H1 (cell line): ENCODE data around the gene TOB2. TPM values are rescaled to one million over a fixed set of nuclear protein-coding genes. Genes with fewer than 3 reads are reported as not detected.

ENCODE experiments used
- CTCF ChIA-PET: fragments of 300-600 bp; sonication (Branson Sonifier 250); formaldehyde crosslinking; loops from one replicate; lab custom pipeline; 2021; ENCODE audit not compliant: partially characterized antibody; lab: Charles Lee
- POLR2A ChIA-PET: fragments of 300-600 bp; sonication (Branson Sonifier 250); formaldehyde crosslinking; loops from one replicate; lab custom pipeline; 2021; ENCODE audit warnings: inconsistent platforms; ENCODE audit not compliant: partially characterized antibody; lab: Charles Lee
- DNase-seq, 2 experiments: peaks; one replicate each; pipeline versions ENCODE4 v3.0.0 to v3.0.0-alpha.2; 2010 to 2022; ENCODE audit warnings: low spot score in 2 of 2, low read depth in 1 of 2, mixed read lengths in 1 of 2
- FAIRE-seq: peaks from 2 replicates; lab custom pipeline; 2011; peaks lifted over from hg19 to GRCh38; lab: Jason Lieb, UNC
- H2AFZ ChIP-seq: 2 replicates; pipeline ENCODE4 v1.8.1; 2012; ENCODE audit warnings: low read length, inconsistent platforms
- H2AK5ac ChIP-seq: 2 replicates; pipeline ENCODE4 v1.6.1; 2013; ENCODE audit warnings: low read depth, low read length
- H2BK120ac ChIP-seq: replicated peaks from 2 replicates; pipeline ENCODE3; 2013; ENCODE audit warnings: low read depth, low read length, inconsistent platforms
- H2BK12ac ChIP-seq: 2 replicates; pipeline ENCODE4 v1.6.1; 2013; ENCODE audit warnings: low read depth, low read length
- H2BK15ac ChIP-seq: 2 replicates; pipeline ENCODE4 v1.6.1; 2013; ENCODE audit warnings: low read length
- H2BK20ac ChIP-seq: 2 replicates; pipeline ENCODE4 v1.6.1; 2013; ENCODE audit warnings: low read length
- H2BK5ac ChIP-seq: 2 replicates; pipeline ENCODE4 v1.6.1; 2013; ENCODE audit warnings: low read depth, low read length
- H3K14ac ChIP-seq: 2 replicates; pipeline ENCODE4 v1.6.1; 2013; ENCODE audit warnings: inconsistent platforms; ENCODE audit not compliant: insufficient read length
- H3K18ac ChIP-seq: 2 replicates; pipeline ENCODE4 v1.6.1; 2013; ENCODE audit warnings: low read length; ENCODE audit errors: extremely low read depth
- H3K23ac ChIP-seq: 2 replicates; pipeline ENCODE4 v1.6.1; 2013; ENCODE audit warnings: inconsistent platforms; ENCODE audit not compliant: insufficient read length
- H3K23me2 ChIP-seq: 2 replicates; pipeline ENCODE4 v1.6.1; 2013; ENCODE audit warnings: low read depth, low read length
- H3K27ac ChIP-seq: 2 replicates; pipeline ENCODE4 v1.6.1; 2011; ENCODE audit warnings: low read depth, low read length, inconsistent platforms
- H3K27me3 ChIP-seq, 4 experiments: replicated peaks in 1 of 4; 1 replicate in 1 of 4; 2 replicates in 3 of 4; pipeline versions ENCODE4 v1.6.1 to v1.8.1; 2011 to 2013; ENCODE audit warnings: low read length in 3 of 4, mild to moderate bottlenecking in 3 of 4, inconsistent platforms in 2 of 4, mixed read lengths in 2 of 4, moderate library complexity in 1 of 4; ENCODE audit not compliant: control insufficient read depth in 3 of 4, insufficient read depth in 3 of 4; ENCODE audit errors: extremely low read depth in 1 of 4
- H3K36me3 ChIP-seq, 4 experiments: 2 replicates each; pipeline versions ENCODE4 v1.6.1 to v1.8.1; 2011 to 2013; ENCODE audit warnings: mild to moderate bottlenecking in 4 of 4, low read length in 3 of 4, moderate library complexity in 2 of 4, control low read depth in 1 of 4, inconsistent platforms in 1 of 4; ENCODE audit not compliant: insufficient read depth in 4 of 4, control insufficient read depth in 2 of 4
- H3K4ac ChIP-seq: replicated peaks from 2 replicates; pipeline ENCODE3; 2013; ENCODE audit warnings: low read length, low read depth, mixed read lengths, inconsistent platforms; ENCODE audit not compliant: insufficient read length
- H3K4me1 ChIP-seq, 4 experiments: replicated peaks in 1 of 4; 1 replicate in 1 of 4; 2 replicates in 3 of 4; pipeline versions ENCODE4 v1.6.1 to v1.8.1; 2011 to 2013; ENCODE audit warnings: low read length in 3 of 4, inconsistent platforms in 2 of 4, mixed read lengths in 1 of 4; ENCODE audit not compliant: insufficient read depth in 4 of 4, control insufficient read depth in 3 of 4
- H3K4me2 ChIP-seq, 2 experiments: 2 replicates each; pipeline versions ENCODE4 v1.6.1 to v1.8.1; 2011 to 2013; ENCODE audit warnings: low read depth in 2 of 2, low read length in 2 of 2, control low read depth in 1 of 2, inconsistent platforms in 1 of 2, mild to moderate bottlenecking in 1 of 2; ENCODE audit not compliant: insufficient read depth in 1 of 2
- H3K4me3 ChIP-seq, 4 experiments: fragments of 200-600, 300-600 bp in 1 of 4; sonication (generic), shearing (Covaris generic), sonication (Bioruptor Twin) in 1 of 4; 2 replicates each; pipeline versions ENCODE4 v1.5.1 to v1.8.1; 2011 to 2016; ENCODE audit warnings: low read length in 4 of 4, low read depth in 3 of 4, control low read depth in 2 of 4, inconsistent platforms in 2 of 4, mild to moderate bottlenecking in 2 of 4, mixed read lengths in 1 of 4, moderate library complexity in 1 of 4; ENCODE audit not compliant: insufficient read depth in 2 of 4; ENCODE audit errors: extremely low read depth in 1 of 4
- H3K56ac ChIP-seq: replicated peaks from 2 replicates; pipeline ENCODE3; 2013; ENCODE audit warnings: low read depth, mild to moderate bottlenecking, mixed read lengths, low read length, inconsistent platforms; ENCODE audit not compliant: insufficient read length
- H3K79me1 ChIP-seq: 2 replicates; pipeline ENCODE4 v1.6.1; 2013; ENCODE audit warnings: low read depth, low read length, control low read depth
- H3K79me2 ChIP-seq, 2 experiments: 2 replicates each; pipeline versions ENCODE4 v1.6.1 to v1.8.1; 2012 to 2013; ENCODE audit warnings: low read length in 2 of 2, mild to moderate bottlenecking in 2 of 2, inconsistent platforms in 1 of 2; ENCODE audit not compliant: insufficient read depth in 2 of 2, control insufficient read depth in 1 of 2
- H3K9ac ChIP-seq, 4 experiments: replicated peaks in 1 of 4; 1 replicate in 1 of 4; 2 replicates in 3 of 4; pipeline versions ENCODE4 v1.6.1 to v1.8.1; 2011 to 2013; ENCODE audit warnings: low read depth in 3 of 4, low read length in 3 of 4, control low read depth in 2 of 4, mild to moderate bottlenecking in 2 of 4, moderate library complexity in 2 of 4, inconsistent platforms in 1 of 4; ENCODE audit errors: extremely low read depth in 1 of 4
- H3K9me3 ChIP-seq, 2 experiments: 2 replicates each; pipeline versions ENCODE4 v1.6.1 to v1.8.1; 2012 to 2013; ENCODE audit warnings: mild to moderate bottlenecking in 2 of 2, moderate library complexity in 2 of 2, control low read depth in 1 of 2, inconsistent platforms in 1 of 2, low read depth in 1 of 2, low read length in 1 of 2, mixed read lengths in 1 of 2; ENCODE audit not compliant: insufficient read depth in 2 of 2
- H4K20me1 ChIP-seq, 2 experiments: replicated peaks in 1 of 2; 2 replicates each; pipeline versions ENCODE3 to v1.8.1; 2011 to 2013; ENCODE audit warnings: inconsistent platforms in 2 of 2, low read length in 2 of 2, mild to moderate bottlenecking in 1 of 2; ENCODE audit not compliant: insufficient read depth in 2 of 2, control insufficient read depth in 1 of 2
- H4K5ac ChIP-seq: 2 replicates; pipeline ENCODE4 v1.6.1; 2013; ENCODE audit warnings: low read length, low read depth, mixed read lengths, inconsistent platforms; ENCODE audit not compliant: insufficient read length
- H4K8ac ChIP-seq: 2 replicates; pipeline ENCODE4 v1.8.0; 2013; ENCODE audit warnings: mild to moderate bottlenecking, moderate library complexity, low read length, inconsistent platforms; ENCODE audit not compliant: insufficient read depth; ENCODE audit errors: extremely low read depth
- H4K91ac ChIP-seq: replicated peaks from 2 replicates; pipeline ENCODE3; 2013; ENCODE audit warnings: low read length, mixed read lengths, inconsistent platforms; ENCODE audit not compliant: insufficient read length
- BACH1 ChIP-seq: IDR thresholded peaks from 2 replicates; pipeline ENCODE4 v1.6.1; 2012; ENCODE audit warnings: low read length, improper control_type of control experiment
- CEBPB ChIP-seq: IDR thresholded peaks from 2 replicates; pipeline ENCODE4 v1.6.1; 2012; ENCODE audit warnings: low read depth, low read length
- CTBP2 ChIP-seq: IDR thresholded peaks from 2 replicates; pipeline ENCODE4 v1.7.0; 2011; ENCODE audit warnings: borderline replicate concordance, mild to moderate bottlenecking, moderate library complexity, mixed read lengths, low read length; ENCODE audit not compliant: insufficient read depth, insufficient read length
- EGR1 ChIP-seq: IDR thresholded peaks from 2 replicates; pipeline ENCODE4 v1.6.1; 2011; ENCODE audit warnings: low read depth, low read length, borderline replicate concordance
- HDAC2 ChIP-seq, 2 experiments: fragments of 300-600 bp in 1 of 2; sonication (generic) in 1 of 2; IDR thresholded peaks; 2 replicates each; pipeline ENCODE4 v1.6.1; 2011 to 2012; ENCODE audit warnings: low read depth in 2 of 2, low read length in 2 of 2, mild to moderate bottlenecking in 2 of 2, moderate library complexity in 2 of 2, borderline replicate concordance in 1 of 2, inconsistent platforms in 1 of 2
- NANOG ChIP-seq: IDR thresholded peaks from 2 replicates; pipeline ENCODE4 v1.6.1; 2011; ENCODE audit warnings: low read length, low read depth, mild to moderate bottlenecking, inconsistent platforms; ENCODE audit not compliant: insufficient read depth, poor library complexity, severe bottlenecking
- SIRT6 ChIP-seq: IDR thresholded peaks from one replicate; pipeline ENCODE4 v1.7.1; 2012; ENCODE audit warnings: low read length, inconsistent platforms
- TEAD4 ChIP-seq: IDR thresholded peaks from 2 replicates; pipeline ENCODE4 v1.6.1; 2012; ENCODE audit warnings: low read depth, low read length, inconsistent platforms, mixed read lengths
- WGBS, 2 experiments: shearing (Covaris generic) in 1 of 2; methylation state at CpG; one replicate each; pipeline versions ENCODE4 v1.1.6 to v1.1.7; 2013 to 2015; ENCODE audit warnings: low lambda C conversion rate in 2 of 2, mixed read lengths in 2 of 2, inconsistent platforms in 1 of 2, low coverage in 1 of 2, missing lambda C conversion rate in 1 of 2; ENCODE audit not compliant: insufficient replicate concordance in 2 of 2, insufficient coverage in 1 of 2, insufficient read length in 1 of 2; ENCODE audit errors: extremely low coverage in 1 of 2, missing lambda C conversion rate in 1 of 2; 5-methylcytosine and 5-hydroxymethylcytosine counted together
- polyA plus RNA-seq, 7 experiments: library from polyadenylated mRNA; depleted of rRNA in 3 of 7; stranded (reverse) in 5 of 7; unstranded in 2 of 7; fragments of >200 nt in 5 of 7; fragments of 200-250 nt in 2 of 7; gene quantifications; 1 replicate in 5 of 7; 2 replicates in 1 of 7; 4 replicates in 1 of 7; pipeline versions ENCODE4 v1.2.1 to v1.2.3, GENCODE V29; 2011 to 2013; ENCODE audit warnings: missing spikeins in 2 of 7, mixed read lengths in 2 of 7
- total RNA-seq: library from RNA; stranded (reverse); fragmentation: NEBNext Ultra II Directional; extraction: Animal tissue kit (Norgen Biotek cat#: 25700); gene quantifications from 2 replicates; pipeline ENCODE4 v1.2.1, GENCODE V29; 2021
- TF ChIP-seq, protein P1 (sequence below): IDR thresholded peaks from 2 replicates; pipeline ENCODE4 v1.6.1; 2011; ENCODE audit warnings: low read length, improper control_type of control experiment

Gene TOB2
- total and polyA plus RNA-seq, 2 of the 8 experiments (the other 6 are each of a cell fraction or from before 2014, with no cell fraction given), result 27.0 to 54.1 TPM

DNA sequence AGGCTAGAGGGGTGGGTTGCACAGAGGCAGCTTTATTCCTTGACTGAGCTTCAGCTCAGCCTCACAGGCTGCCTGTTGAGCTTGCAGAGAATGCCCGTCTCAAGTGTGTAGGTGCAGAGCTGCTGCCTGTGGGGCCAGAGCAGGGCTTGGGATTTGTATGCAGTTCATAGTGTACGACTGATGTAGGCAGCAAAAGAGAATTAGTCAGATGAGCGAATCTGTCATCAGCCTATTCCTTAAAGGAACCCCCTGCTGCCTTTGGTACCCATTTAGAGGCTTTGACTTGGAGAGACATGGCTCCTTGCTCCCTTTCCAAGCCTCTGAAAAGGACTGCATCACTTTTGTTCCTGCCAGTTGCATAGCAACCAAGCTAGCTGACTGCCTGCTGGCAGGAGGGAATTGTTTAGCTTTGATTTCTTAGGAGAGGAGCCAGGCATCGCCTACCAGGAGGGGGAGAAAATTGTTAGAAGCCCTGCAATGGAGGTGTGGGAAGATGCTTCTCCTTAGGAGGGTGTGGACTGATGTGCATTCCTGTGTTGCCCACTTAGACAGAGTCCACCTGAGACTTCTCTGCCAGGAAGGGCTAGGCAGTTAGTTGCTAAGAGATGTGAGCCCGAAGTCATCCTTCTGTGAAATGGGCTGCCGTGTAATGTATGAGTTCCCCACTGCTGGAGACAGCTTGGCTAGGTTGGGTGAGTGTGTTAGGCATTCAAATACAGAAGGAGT is 33.2 kb upstream of the TOB2 start:
- H2BK15ac ChIP-seq, result peak overlapping the region; percentile 40; the same call in 1 of the 2 replicates
- ChIA-PET POLR2A (interaction anchor here (0.6 to 30.6 kb wide), 13 partner anchors 8 to 175 kb away, joined by 3 to 887 read pairs (median 4); partner anchors contain the start of genes ACO2, PHF5A, TEF and TOB2), CTCF (interaction anchor here (0.9 to 7.8 kb wide), 13 partner anchors 11 to 242 kb away, joined by 3 to 79 read pairs (median 5); partner anchors contain the start of genes ACO2 and PHF5A)
- no peak overlapping the region for H2AFZ ChIP-seq
- H3K23me2 ChIP-seq, result no peaks in the 10 kb centered on the region
- no peak overlapping the region for H3K23ac ChIP-seq
- peak overlapping the region; percentile 20 to 34; a peak in 3 of 4 replicates for H3K4me2 ChIP-seq
- 0 out of 2 replicates have a peak overlapping the region, but pooled peaks have one; percentile 32 for H2BK5ac ChIP-seq
- DNase-seq (peak; percentile 21 to 61), FAIRE-seq (peak; percentile 93)
- H4K91ac ChIP-seq, result peak overlapping the region; percentile 41
- 0 out of 2 replicates have a peak overlapping the region, but pooled peaks have one; percentile 29 for H2BK12ac ChIP-seq
- H4K8ac ChIP-seq, result no peak overlapping the region
- no peak overlapping the region; the same call in none of the 2 replicates for H2AK5ac ChIP-seq
- no peaks in the 10 kb centered on the region; a peak in 1 of 8 replicates for H3K36me3 ChIP-seq
- H3K27me3 ChIP-seq, result no peaks in the 10 kb centered on the region
- H3K18ac ChIP-seq, result peak overlapping the region; percentile 56
- no peaks in the 10 kb centered on the region for H3K9me3 ChIP-seq
- no peak overlapping the region for H4K5ac ChIP-seq
- 67% methylated on average over 6 of the region's 6 CpGs; no CpG with 5 or more reads in 1 of the 2 experiments for WGBS, 2 experiments
- H3K9ac ChIP-seq, result peak overlapping the region in 1 of 4 experiments; percentile 13; a peak in 3 of 7 replicates
- peak overlapping the region in 2 of 4 experiments; percentile 0 to 11; a peak in 2 of 8 replicates for H3K4me3 ChIP-seq
- peaks cover 4 to 24% of the 10 kb centered on the region in 2 experiments for H4K20me1 ChIP-seq
- no peak overlapping the region for H3K14ac ChIP-seq
- H3K27ac ChIP-seq, result peak overlapping the region; percentile 20; the same call in 1 of the 2 replicates
- peaks cover 29% of the 10 kb centered on the region for H3K79me1 ChIP-seq
- peak overlapping the region; percentile 33 for H3K4ac ChIP-seq
- peaks cover 24 to 39% (median 26%) of the 10 kb centered on the region in 4 experiments for H3K4me1 ChIP-seq
- H3K79me2 ChIP-seq, result peaks cover 3 to 78% of the 10 kb centered on the region in 2 experiments; a peak in 3 of 4 replicates
- H2BK120ac ChIP-seq, result no peak overlapping the region
- no peak overlapping the region for H3K56ac ChIP-seq
- peak overlapping the region; percentile 84; the same call in 1 of the 2 replicates for H2BK20ac ChIP-seq
- TF ChIP-seq BACH1, result no peak
- no peak for TF ChIP-seq CEBPB
- no peak for TF ChIP-seq EGR1
- TF ChIP-seq, protein P1, sequence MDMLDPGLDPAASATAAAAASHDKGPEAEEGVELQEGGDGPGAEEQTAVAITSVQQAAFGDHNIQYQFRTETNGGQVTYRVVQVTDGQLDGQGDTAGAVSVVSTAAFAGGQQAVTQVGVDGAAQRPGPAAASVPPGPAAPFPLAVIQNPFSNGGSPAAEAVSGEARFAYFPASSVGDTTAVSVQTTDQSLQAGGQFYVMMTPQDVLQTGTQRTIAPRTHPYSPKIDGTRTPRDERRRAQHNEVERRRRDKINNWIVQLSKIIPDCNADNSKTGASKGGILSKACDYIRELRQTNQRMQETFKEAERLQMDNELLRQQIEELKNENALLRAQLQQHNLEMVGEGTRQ, result no peak
- TF ChIP-seq SIRT6, result no peak
- TF ChIP-seq NANOG, result peak; percentile 36
- TF ChIP-seq CTBP2, result no peak
- TF ChIP-seq HDAC2 (IDR thresholded peaks at IDR 0.05; ENCODE audit: borderline replicate concordance in 1 of 2, low read depth in 2 of 2, low read length in 2 of 2), result 0 out of 4 replicates have a peak, but pooled peaks of 1 of the 2 experiments have one; percentile 35
- TF ChIP-seq TEAD4, result no peak
